Endothelial cell of umbilical vein (primary cell): ENCODE data around the gene HEPHL1. TPM values are rescaled to one million over a fixed set of nuclear protein-coding genes. Genes with fewer than 3 reads are reported as not detected.

Source experiments
- BruUV-seq: library from RNA; stranded (reverse); fragments of 400-500 nt; replicated peaks from 2 replicates; lab custom pipeline; 2021; lab: Mats Ljungman, UMichigan
- CTCF ChIA-PET: fragments of 300-600, 350-600 bp; sonication (Branson Sonifier 250); formaldehyde crosslinking; loops from one replicate; lab custom pipeline; 2021; ENCODE audit warnings: antibody characterized with exemption, inconsistent platforms; lab: Charles Lee
- POLR2A ChIA-PET: fragments of 300-600, 350-600 bp; sonication (Branson Sonifier 250); formaldehyde crosslinking; loops from one replicate; lab custom pipeline; 2021; ENCODE audit warnings: antibody characterized with exemption, inconsistent platforms; lab: Charles Lee
- DNase-seq: peaks from one replicate; pipeline ENCODE4 v3.0.0-alpha.2; 2011; ENCODE audit warnings: low read depth, low spot score
- FAIRE-seq: peaks from 2 replicates; lab custom pipeline; 2011; peaks lifted over from hg19 to GRCh38; lab: Jason Lieb, UNC
- H2AFZ ChIP-seq: 2 replicates; pipeline ENCODE4 v1.6.0; 2012; ENCODE audit warnings: low read depth, low read length, control low read depth, inconsistent platforms
- H3K27ac ChIP-seq: 2 replicates; pipeline ENCODE4 v1.5.1; 2011; ENCODE audit warnings: low read depth, mild to moderate bottlenecking, control low read depth, low read length, moderate library complexity; ENCODE audit not compliant: insufficient read depth
- H3K27me3 ChIP-seq, 2 experiments: 2 replicates each; pipeline versions ENCODE4 v1.6.0 to v1.6.1; 2011; ENCODE audit warnings: low read length in 2 of 2, mixed read lengths in 1 of 2; ENCODE audit not compliant: control insufficient read depth in 2 of 2, insufficient read depth in 2 of 2
- H3K36me3 ChIP-seq, 2 experiments: 2 replicates in 1 of 2; 3 replicates in 1 of 2; pipeline ENCODE4 v1.5.1; 2011; ENCODE audit warnings: low read length in 2 of 2, mild to moderate bottlenecking in 1 of 2, moderate library complexity in 1 of 2; ENCODE audit not compliant: control insufficient read depth in 2 of 2, insufficient read depth in 2 of 2; ENCODE audit errors: extremely low read depth in 1 of 2
- H3K4me1 ChIP-seq: 3 replicates; pipeline ENCODE4 v1.5.1; 2011; ENCODE audit warnings: mild to moderate bottlenecking, low read length; ENCODE audit not compliant: control insufficient read depth, insufficient read depth; ENCODE audit errors: extremely low read depth
- H3K4me2 ChIP-seq: 2 replicates; pipeline ENCODE4 v1.6.1; 2011; ENCODE audit warnings: low read length, control low read depth, mixed read lengths; ENCODE audit not compliant: insufficient read depth
- H3K4me3 ChIP-seq, 3 experiments: fragments of 200-600 bp in 1 of 3; sonication (generic), shearing (Covaris generic) in 1 of 3; replicated peaks in 1 of 3; 2 replicates each; pipeline ENCODE4 v1.5.1; 2011 to 2016; ENCODE audit warnings: control low read depth in 3 of 3, low read length in 3 of 3, mild to moderate bottlenecking in 2 of 3, inconsistent platforms in 1 of 3, low read depth in 1 of 3, moderate library complexity in 1 of 3; ENCODE audit not compliant: insufficient read depth in 1 of 3
- H3K79me2 ChIP-seq: 2 replicates; pipeline ENCODE4 v1.6.0; 2012; ENCODE audit warnings: low read length, inconsistent platforms; ENCODE audit not compliant: control insufficient read depth, insufficient read depth
- H3K9ac ChIP-seq: replicated peaks from 2 replicates; pipeline ENCODE3; 2011; ENCODE audit warnings: low read length, control low read depth; ENCODE audit not compliant: insufficient read depth; ENCODE audit errors: extremely low read depth
- H3K9me1 ChIP-seq: replicated peaks from 3 replicates; pipeline ENCODE4 v1.6.0; 2011; ENCODE audit warnings: mild to moderate bottlenecking, low read length; ENCODE audit not compliant: control insufficient read depth, insufficient read depth; ENCODE audit errors: extremely low read depth
- H3K9me3 ChIP-seq: replicated peaks from 2 replicates; pipeline ENCODE4 v1.5.1; 2012; ENCODE audit warnings: low read length, inconsistent platforms; ENCODE audit not compliant: control insufficient read depth, insufficient read depth
- H4K20me1 ChIP-seq: replicated peaks from 2 replicates; pipeline ENCODE3; 2011; ENCODE audit warnings: mild to moderate bottlenecking, low read length; ENCODE audit not compliant: control insufficient read depth, insufficient read depth; ENCODE audit errors: extremely low read depth
- CTCF ChIP-seq, 2 donors: IDR thresholded peaks; 1 replicate in 1 of 2; 2 replicates in 1 of 2; pipeline ENCODE4 v1.5.1; 2011; ENCODE audit warnings: low read length in 2 of 2, mild to moderate bottlenecking in 2 of 2, moderate library complexity in 2 of 2, control low read depth in 1 of 2, inconsistent platforms in 1 of 2, low read depth in 1 of 2; ENCODE audit not compliant: insufficient read depth in 1 of 2; ENCODE audit errors: extremely low read depth in 1 of 2
- EZH2 ChIP-seq: IDR thresholded peaks from 2 replicates; pipeline ENCODE4 v1.6.1; 2012; ENCODE audit warnings: borderline replicate concordance, low read depth, mild to moderate bottlenecking, moderate library complexity, low read length, inconsistent platforms; ENCODE audit not compliant: severe bottlenecking
- FOS ChIP-seq: IDR thresholded peaks from 2 replicates; pipeline ENCODE4 v1.6.1; 2011; ENCODE audit warnings: mild to moderate bottlenecking, low read length, moderate library complexity, borderline replicate concordance; ENCODE audit not compliant: insufficient read depth
- GATA2 ChIP-seq: IDR thresholded peaks from 2 replicates; pipeline ENCODE4 v1.7.0; 2011; ENCODE audit warnings: low read depth, mild to moderate bottlenecking, moderate library complexity, mixed read lengths, low read length; ENCODE audit not compliant: insufficient read length, insufficient read depth
- JUN ChIP-seq: IDR thresholded peaks from 2 replicates; pipeline ENCODE4 v1.6.1; 2011; ENCODE audit warnings: borderline replicate concordance, low read depth; ENCODE audit not compliant: insufficient read length, insufficient read depth
- MAX ChIP-seq: IDR thresholded peaks from 2 replicates; pipeline ENCODE4 v1.6.1; 2011; ENCODE audit not compliant: insufficient read depth, insufficient read length
- MYC ChIP-seq: IDR thresholded peaks from one replicate; pipeline ENCODE4 v1.6.1; 2011; ENCODE audit warnings: mild to moderate bottlenecking, low read depth, low read length
- POLR2A ChIP-seq: IDR thresholded peaks from 2 replicates; pipeline ENCODE4 v1.6.1; 2012; ENCODE audit warnings: low read depth, mild to moderate bottlenecking, control low read depth, low read length
- POLR2AphosphoS5 ChIP-seq: IDR thresholded peaks from 2 replicates; pipeline ENCODE4 v1.6.1; 2012; ENCODE audit warnings: low read depth, mild to moderate bottlenecking, control low read depth, low read length, moderate library complexity; ENCODE audit not compliant: insufficient read depth
- dilution Hi-C: fragments of 300-500 bp; cut with MboI; formaldehyde crosslinking; loops from one replicate; pipeline ENCODE4 v1.15.0; 2019; ENCODE audit warnings: low sequenced_read_pairs; ENCODE audit not compliant: extremely low pct_ligation_motif_present
- intact Hi-C: fragments of 100-400 bp; cut with micrococcal nuclease; formaldehyde crosslinking; loops from one replicate; pipeline ENCODE4 v1.10.0; 2022
- polyA plus RNA-seq, 4 experiments: library from polyadenylated mRNA; depleted of rRNA in 3 of 4; stranded (reverse) in 3 of 4; unstranded in 1 of 4; fragments of >200 nt; gene quantifications; 2 replicates each; pipeline versions ENCODE4 v1.2.1 to v1.2.3, GENCODE V29; 2011 to 2012; ENCODE audit warnings: missing spikeins in 1 of 4
- total RNA-seq: library from RNA; stranded (reverse); gene quantifications from 2 replicates; pipeline ENCODE4 v1.2.3, GENCODE V29; 2021

The HEPHL1 gene
- total and polyA plus RNA-seq, 2 donors (not counting 3 experiments of a cell fraction or from before 2014, with no cell fraction given) = not detected

- FAIRE-seq (no peak), DNase-seq (no peak)
- no peak for TF ChIP-seq EZH2
- TF ChIP-seq FOS = no peak
- no peak for TF ChIP-seq GATA2
- TF ChIP-seq CTCF (IDR thresholded peaks at IDR 0.05; ENCODE audit: extremely low read depth in 1 of 2, insufficient read depth in 1 of 2, low read depth in 1 of 2, low read length in 2 of 2) = no peak
- TF ChIP-seq JUN = no peak
- no peak for TF ChIP-seq POLR2A
- TF ChIP-seq MAX = no peak
- TF ChIP-seq MYC = no peak
- TF ChIP-seq POLR2AphosphoS5 = no peak
- ChIA-PET CTCF (interaction anchor here (0.8 kb wide), 1 partner anchor 10 kb away, joined by 4 read pairs; no protein-coding TSS in a partner anchor), POLR2A (no interaction called here)
- Histone ChIP-seq H3K36me3 (no peaks in the 10 kb centered on the region), H3K79me2 (peaks cover 71% of the 10 kb centered on the region), H3K27me3 (no peaks in the 10 kb centered on the region), H2AFZ (no peak overlapping the region), H3K9me1 (no peaks in the 10 kb centered on the region), H3K9ac (no peak overlapping the region), H3K27ac (no peak overlapping the region), H4K20me1 (no peaks in the 10 kb centered on the region), H3K9me3 (no peaks in the 10 kb centered on the region), H3K4me2 (no peak overlapping the region), H3K4me3 (no peak overlapping the region), H3K4me1 (peaks cover 41% of the 10 kb centered on the region)
- dilution Hi-C loops = no loop called here
- BruUV-seq = no TSS peak
- intact Hi-C loops = no loop called here
Observed at GRCh38 chr11:94140154-94140655, 119.1 kb downstream of the HEPHL1 start.
